MCF 10A (cell line): Measurements from ENCODE around the gene WWOX. TPM values are rescaled to one million over a fixed set of nuclear protein-coding genes. Genes with fewer than 3 reads are reported as not detected.

Experiments used
- BruUV-seq: library from RNA; stranded (reverse); fragments of 400-500 nt; replicated peaks from 2 replicates; lab custom pipeline; 2021; lab: Mats Ljungman, UMichigan
- CTCF ChIA-PET: fragments of 300-600 bp; sonication (Branson Sonifier 250); formaldehyde crosslinking; extraction: SDS; loops from one replicate; lab custom pipeline; 2021; ENCODE audit warnings: antibody characterized with exemption, inconsistent platforms; lab: Yijun Ruan, JAX
- POLR2A ChIA-PET: fragments of 300-600, 350-650 bp; sonication (Branson Sonifier 250); formaldehyde crosslinking; extraction: SDS; loops from one replicate; lab custom pipeline; 2020; ENCODE audit warnings: antibody characterized with exemption, inconsistent platforms; lab: Yijun Ruan, JAX
- DNase-seq: peaks from one replicate; pipeline ENCODE4 v3.0.0-alpha.2; 2018; ENCODE audit not compliant: unreplicated experiment
- H3K27ac Mint-ChIP-seq: one replicate; pipeline ENCODE4 v1.8.0; 2022; ENCODE audit warnings: mild to moderate bottlenecking, low read depth, mixed read lengths; ENCODE audit not compliant: unreplicated experiment
- H3K27me3 Mint-ChIP-seq: one replicate; pipeline ENCODE4 v1.8.0; 2022; ENCODE audit warnings: mixed read lengths; ENCODE audit not compliant: insufficient read depth, unreplicated experiment
- H3K36me3 Mint-ChIP-seq: one replicate; pipeline ENCODE4 v1.8.0; 2022; ENCODE audit warnings: mild to moderate bottlenecking, moderate library complexity, mixed read lengths; ENCODE audit not compliant: insufficient read depth, unreplicated experiment
- H3K4me1 Mint-ChIP-seq: one replicate; pipeline ENCODE4 v1.8.0; 2022; ENCODE audit warnings: mixed read lengths; ENCODE audit not compliant: insufficient read depth, unreplicated experiment
- H3K4me3 Mint-ChIP-seq: one replicate; pipeline ENCODE4 v1.8.0; 2022; ENCODE audit warnings: mild to moderate bottlenecking, moderate library complexity, mixed read lengths; ENCODE audit not compliant: unreplicated experiment
- H3K9me3 Mint-ChIP-seq: one replicate; pipeline ENCODE4 v1.8.0; 2022; ENCODE audit warnings: mixed read lengths; ENCODE audit not compliant: unreplicated experiment
- intact Hi-C: fragments of 100-400 bp; cut with micrococcal nuclease; formaldehyde crosslinking; loops from 2 replicates; pipeline ENCODE4 v1.14.1; 2022
- total RNA-seq: library from RNA; stranded (reverse); gene quantifications from 2 replicates; pipeline ENCODE4 v1.2.3, GENCODE V29; 2022
- TF ChIP-seq, protein P1 (sequence below): fragments of 200-600 bp; IDR thresholded peaks from one replicate; pipeline ENCODE4 v1.8.0; 2022; ENCODE audit warnings: antibody characterized with exemption, mild to moderate bottlenecking; ENCODE audit not compliant: unreplicated experiment

Gene WWOX
- total RNA-seq, 1 experiment from 2014 or later = 18.1 TPM

- no TSS peak for BruUV-seq
- POLR2A ChIA-PET = interaction anchor here (0.6 kb wide), 1 partner anchor 67 kb away, joined by 4 read pairs; no protein-coding TSS in a partner anchor
- no peaks in the 10 kb centered on the region for H3K36me3 Mint-ChIP-seq
- TF ChIP-seq, protein P1, sequence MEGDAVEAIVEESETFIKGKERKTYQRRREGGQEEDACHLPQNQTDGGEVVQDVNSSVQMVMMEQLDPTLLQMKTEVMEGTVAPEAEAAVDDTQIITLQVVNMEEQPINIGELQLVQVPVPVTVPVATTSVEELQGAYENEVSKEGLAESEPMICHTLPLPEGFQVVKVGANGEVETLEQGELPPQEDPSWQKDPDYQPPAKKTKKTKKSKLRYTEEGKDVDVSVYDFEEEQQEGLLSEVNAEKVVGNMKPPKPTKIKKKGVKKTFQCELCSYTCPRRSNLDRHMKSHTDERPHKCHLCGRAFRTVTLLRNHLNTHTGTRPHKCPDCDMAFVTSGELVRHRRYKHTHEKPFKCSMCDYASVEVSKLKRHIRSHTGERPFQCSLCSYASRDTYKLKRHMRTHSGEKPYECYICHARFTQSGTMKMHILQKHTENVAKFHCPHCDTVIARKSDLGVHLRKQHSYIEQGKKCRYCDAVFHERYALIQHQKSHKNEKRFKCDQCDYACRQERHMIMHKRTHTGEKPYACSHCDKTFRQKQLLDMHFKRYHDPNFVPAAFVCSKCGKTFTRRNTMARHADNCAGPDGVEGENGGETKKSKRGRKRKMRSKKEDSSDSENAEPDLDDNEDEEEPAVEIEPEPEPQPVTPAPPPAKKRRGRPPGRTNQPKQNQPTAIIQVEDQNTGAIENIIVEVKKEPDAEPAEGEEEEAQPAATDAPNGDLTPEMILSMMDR = no peak
- CTCF ChIA-PET = interaction anchor here (1.2 kb wide), 1 partner anchor 28 kb away, joined by 3 read pairs; no protein-coding TSS in a partner anchor
- H3K4me3 Mint-ChIP-seq = no peak overlapping the region
- H3K4me1 Mint-ChIP-seq = no peaks in the 10 kb centered on the region
- H3K27ac Mint-ChIP-seq = no peak overlapping the region
- intact Hi-C loops = no loop called here
- no peaks in the 10 kb centered on the region for H3K9me3 Mint-ChIP-seq
- DNase-seq = no peak
- no peaks in the 10 kb centered on the region for H3K27me3 Mint-ChIP-seq
These were observed 27.2 kb upstream of the WWOX start for GRCh38 chr16:78072275-78072674.

DNA sequence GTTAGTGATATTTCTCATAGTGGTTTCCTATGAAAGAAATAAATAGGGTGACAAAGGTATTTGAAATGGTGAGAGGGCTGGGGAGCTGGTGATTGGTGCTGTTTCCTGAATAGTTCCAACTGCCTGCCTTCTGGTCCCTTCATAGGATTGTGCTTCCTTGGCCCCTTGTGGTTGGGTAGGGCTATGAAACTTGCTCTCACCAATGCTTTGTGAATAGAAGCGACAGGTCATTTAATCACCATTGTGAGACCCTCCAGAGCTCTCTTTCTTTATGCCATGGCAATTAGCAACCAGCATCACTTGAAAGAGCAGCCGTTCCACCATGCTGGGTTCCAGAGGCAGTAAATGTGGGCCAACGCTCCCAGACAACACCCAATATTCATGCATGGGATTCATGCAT lies 23.7 kb upstream of the WWOX start:
- no peaks in the 10 kb centered on the region for H3K36me3 Mint-ChIP-seq
- ChIA-PET CTCF (interaction anchor here (0.7 to 1.5 kb wide), 7 partner anchors 12 to 73 kb away, joined by 3 to 6 read pairs (median 4); partner anchors contain the start of gene WWOX), POLR2A (no interaction called here)
- intact Hi-C loops = no loop called here
- BruUV-seq = no TSS peak
- no peak overlapping the region for H3K4me3 Mint-ChIP-seq
- no peak overlapping the region for H3K27ac Mint-ChIP-seq
- TF ChIP-seq, protein P1 = no peak
- no peaks in the 10 kb centered on the region for H3K4me1 Mint-ChIP-seq
- H3K9me3 Mint-ChIP-seq = no peaks in the 10 kb centered on the region
- DNase-seq = no peak
- H3K27me3 Mint-ChIP-seq = peaks cover 31% of the 10 kb centered on the region

GRCh38 chr16:78081341-78081740 lies 18.1 kb upstream of the WWOX start:
- H3K4me1 Mint-ChIP-seq = no peaks in the 10 kb centered on the region
- no TSS peak for BruUV-seq
- TF ChIP-seq, protein P1 = no peak
- POLR2A ChIA-PET = interaction anchor here (0.7 to 1.0 kb wide), 2 partner anchors 16 to 516 kb away, joined by 3 read pairs; no protein-coding TSS in a partner anchor
- no peak overlapping the region for H3K4me3 Mint-ChIP-seq
- intact Hi-C loops = no loop called here
- no peak for DNase-seq
- no peak overlapping the region for H3K27ac Mint-ChIP-seq
- CTCF ChIA-PET = no interaction called here
- peaks cover 62% of the 10 kb centered on the region for H3K27me3 Mint-ChIP-seq
- H3K36me3 Mint-ChIP-seq = no peaks in the 10 kb centered on the region
- H3K9me3 Mint-ChIP-seq = no peaks in the 10 kb centered on the region

DNA sequence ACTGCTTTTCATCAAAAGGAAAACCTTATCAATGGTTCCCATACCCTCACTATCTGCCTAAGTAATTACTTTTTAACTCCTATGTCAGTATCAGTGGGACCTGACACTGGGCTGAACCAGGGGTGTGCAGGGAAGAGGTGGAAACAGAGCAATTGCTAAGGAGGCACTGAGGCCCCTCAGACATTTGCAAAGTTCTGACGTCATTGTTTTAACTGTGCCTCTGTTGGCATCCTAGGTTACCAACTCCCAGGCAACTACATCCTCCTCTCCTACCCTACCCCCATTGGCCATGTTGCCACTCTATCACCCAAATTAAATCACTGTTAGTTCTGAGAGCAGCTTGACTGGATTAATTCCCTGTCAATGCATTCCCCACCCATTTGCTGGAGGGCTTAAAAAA lies 8.0 kb upstream of the WWOX start:
- DNase-seq = no peak
- no peaks in the 10 kb centered on the region for H3K9me3 Mint-ChIP-seq
- TF ChIP-seq, protein P1 = no peak
- H3K4me1 Mint-ChIP-seq = no peaks in the 10 kb centered on the region
- no peak overlapping the region for H3K27ac Mint-ChIP-seq
- H3K36me3 Mint-ChIP-seq = no peaks in the 10 kb centered on the region
- ChIA-PET POLR2A (no interaction called here), CTCF (interaction anchor here (0.6 to 3.3 kb wide), 4 partner anchors 8 to 31 kb away, joined by 3 to 22 read pairs (median 3); partner anchors contain the start of gene WWOX)
- peaks cover 12% of the 10 kb centered on the region for H3K27me3 Mint-ChIP-seq
- intact Hi-C loops = loop anchor here (10.0 kb wide), 1 partner anchor 117 kb away; no protein-coding TSS in a partner anchor
- H3K4me3 Mint-ChIP-seq = no peak overlapping the region
- no TSS peak for BruUV-seq
